GM23338 (cell line): Measurements from ENCODE around the gene PNMA1. TPM values are rescaled to one million over a fixed set of nuclear protein-coding genes. Genes with fewer than 3 reads are reported as not detected.

Source experiments
- ATAC-seq: fragments of 200-7000 bp; cut with Tn5 transposase; 3 replicates; pipeline ENCODE4 v1.9.1; 2020
- DNase-seq: peaks from one replicate; pipeline ENCODE4 v3.0.0-alpha.2; 2015; ENCODE audit warnings: low spot score
- H2AFZ ChIP-seq: fragments of 200-600 bp; sonication (generic); 2 replicates; pipeline ENCODE4 v1.8.0; 2016; ENCODE audit warnings: antibody characterized with exemption, mild to moderate bottlenecking, moderate library complexity
- H3F3A ChIP-seq: fragments of 200-600 bp; sonication (generic); replicated peaks from 2 replicates; pipeline ENCODE4 v1.8.0; 2017; ENCODE audit warnings: antibody characterized with exemption, mixed run types, low read depth
- H3K27ac ChIP-seq: fragments of 200-600 bp; sonication (generic); 2 replicates; pipeline ENCODE4 v1.6.1; 2016; ENCODE audit warnings: low read depth
- H3K27me3 ChIP-seq: fragments of 200-600 bp; sonication (generic); 2 replicates; pipeline ENCODE4 v1.8.0; 2016; ENCODE audit warnings: mild to moderate bottlenecking, mixed run types, moderate library complexity; ENCODE audit not compliant: insufficient read depth
- H3K36me3 ChIP-seq: fragments of 200-600 bp; sonication (generic); 2 replicates; pipeline ENCODE4 v1.8.0; 2016; ENCODE audit warnings: mild to moderate bottlenecking; ENCODE audit not compliant: insufficient read depth
- H3K4me1 ChIP-seq: fragments of 200-600 bp; sonication (generic); 2 replicates; pipeline ENCODE4 v1.8.0; 2016; ENCODE audit warnings: mild to moderate bottlenecking, moderate library complexity; ENCODE audit not compliant: insufficient read depth
- H3K4me2 ChIP-seq: fragments of 200-600 bp; sonication (generic); 2 replicates; pipeline ENCODE4 v1.7.1; 2017; ENCODE audit warnings: mixed run types
- H3K4me3 ChIP-seq: fragments of 200-600 bp; sonication (generic); 2 replicates; pipeline ENCODE4 v1.6.1; 2016; ENCODE audit warnings: mixed run types
- H3K79me2 ChIP-seq: fragments of 200-600 bp; sonication (generic); replicated peaks from 2 replicates; pipeline ENCODE4 v1.8.0; 2017; ENCODE audit warnings: mild to moderate bottlenecking; ENCODE audit not compliant: insufficient read depth
- H3K9me2 ChIP-seq: fragments of 200-600 bp; sonication (generic); 2 replicates; pipeline ENCODE4 v1.8.0; 2017; ENCODE audit not compliant: insufficient read depth
- H4K20me1 ChIP-seq: fragments of 200-600 bp; sonication (generic); replicated peaks from 2 replicates; pipeline ENCODE4 v1.8.0; 2017; ENCODE audit warnings: mild to moderate bottlenecking; ENCODE audit not compliant: insufficient read depth
- H3K27ac Mint-ChIP-seq: 2 replicates; pipeline ENCODE4 v1.8.0; 2020; ENCODE audit warnings: inconsistent platforms, mild to moderate bottlenecking, moderate library complexity, mixed read lengths
- H3K27me3 Mint-ChIP-seq: 3 replicates; pipeline ENCODE4 v1.8.0; 2022; ENCODE audit warnings: low read depth, mild to moderate bottlenecking, moderate library complexity, mixed read lengths, inconsistent platforms; ENCODE audit not compliant: insufficient read depth, poor library complexity
- H3K36me3 Mint-ChIP-seq: 3 replicates; pipeline ENCODE4 v1.8.0; 2021; ENCODE audit warnings: low read depth, mild to moderate bottlenecking, inconsistent platforms, moderate library complexity, mixed read lengths
- H3K4me1 Mint-ChIP-seq: 3 replicates; pipeline ENCODE4 v1.8.0; 2020; ENCODE audit warnings: mild to moderate bottlenecking, inconsistent platforms, mixed read lengths
- H3K4me3 Mint-ChIP-seq: 3 replicates; pipeline ENCODE4 v1.8.0; 2021; ENCODE audit warnings: moderate library complexity, mild to moderate bottlenecking, inconsistent platforms, mixed read lengths
- H3K9me3 Mint-ChIP-seq: 3 replicates; pipeline ENCODE4 v1.8.0; 2020; ENCODE audit warnings: moderate library complexity, mild to moderate bottlenecking, inconsistent platforms, mixed read lengths
- CREB1 ChIP-seq: fragments of 250-450 bp; sonication (Bioruptor Pico); IDR thresholded peaks from 2 replicates; pipeline ENCODE4 v1.5.0; 2020; ENCODE audit warnings: low read depth, mild to moderate bottlenecking, moderate library complexity
- CTCF ChIP-seq, 2 experiments: fragments of 200-600 bp in 1 of 2; sonication (generic) in 1 of 2; conservative IDR thresholded peaks; 2 replicates each; pipeline versions ENCODE4 v1.5.1 to v1.6.1; 2016 to 2017; ENCODE audit warnings: antibody characterized with exemption in 2 of 2, low read depth in 2 of 2, mild to moderate bottlenecking in 2 of 2, moderate library complexity in 1 of 2
- ETS1 ChIP-seq: IDR thresholded peaks from 2 replicates; pipeline ENCODE4 v1.6.1; 2016; ENCODE audit warnings: antibody characterized with exemption
- EZH2 ChIP-seq: fragments of 200-600 bp; sonication (generic); IDR thresholded peaks from one replicate; pipeline ENCODE4 v1.8.0; 2017; ENCODE audit warnings: antibody characterized with exemption, mild to moderate bottlenecking, low read depth; ENCODE audit not compliant: unreplicated experiment
- EZH2phosphoT487 ChIP-seq: fragments of 200-600 bp; sonication (generic); IDR thresholded peaks from one replicate; pipeline ENCODE4 v1.8.1; 2018; ENCODE audit warnings: antibody characterized with exemption; ENCODE audit not compliant: unreplicated experiment
- JUNB ChIP-seq: IDR thresholded peaks from one replicate; pipeline ENCODE4 v1.6.1; 2016; ENCODE audit warnings: antibody characterized with exemption; ENCODE audit not compliant: unreplicated experiment
- NANOG ChIP-seq: IDR thresholded peaks from 2 replicates; pipeline ENCODE4 v1.6.1; 2016; ENCODE audit warnings: antibody characterized with exemption, borderline replicate concordance
- POLR2AphosphoS5 ChIP-seq: IDR thresholded peaks from 2 replicates; pipeline ENCODE4 v1.6.1; 2016; ENCODE audit warnings: antibody characterized with exemption, low read depth
- STAT1 ChIP-seq: IDR thresholded peaks from one replicate; pipeline ENCODE4 v1.6.1; 2016; ENCODE audit warnings: antibody characterized with exemption; ENCODE audit not compliant: unreplicated experiment
- ZNF114 ChIP-seq: fragments of 250-450 bp; sonication (Bioruptor Pico); IDR thresholded peaks from 2 replicates; pipeline ENCODE4 v1.5.0; 2020; ENCODE audit warnings: mild to moderate bottlenecking, moderate library complexity
- ZNF331 ChIP-seq: fragments of 250-450 bp; sonication (Bioruptor Pico); IDR thresholded peaks from 2 replicates; pipeline ENCODE4 v1.5.0; 2020; ENCODE audit warnings: low read depth, mild to moderate bottlenecking, moderate library complexity
- ZNF462 ChIP-seq: fragments of 250-450 bp; sonication (Bioruptor Pico); IDR thresholded peaks from 2 replicates; pipeline ENCODE4 v1.5.0; 2020; ENCODE audit warnings: mild to moderate bottlenecking, moderate library complexity
- polyA plus RNA-seq: library from polyadenylated mRNA; unstranded; fragments of >200 nt; fragmentation: Nextera tagmentation; extraction: Ambion mirVana; gene quantifications from 2 replicates; pipeline ENCODE4 v1.2.1, GENCODE V29; 2016
- total RNA-seq: library from RNA; depleted of rRNA; stranded (reverse); fragments of >200 nt; shearing (Covaris generic); gene quantifications from 2 replicates; pipeline ENCODE4 v1.2.3, GENCODE V29; 2014
- TF ChIP-seq, protein P1 (sequence below): IDR thresholded peaks from one replicate; pipeline ENCODE4 v1.6.1; 2018; ENCODE audit warnings: antibody characterized with exemption; ENCODE audit not compliant: unreplicated experiment

PNMA1 gene
- total and polyA plus RNA-seq, 2 experiments from 2014 or later, result 18.2 to 32.9 TPM

DNA sequence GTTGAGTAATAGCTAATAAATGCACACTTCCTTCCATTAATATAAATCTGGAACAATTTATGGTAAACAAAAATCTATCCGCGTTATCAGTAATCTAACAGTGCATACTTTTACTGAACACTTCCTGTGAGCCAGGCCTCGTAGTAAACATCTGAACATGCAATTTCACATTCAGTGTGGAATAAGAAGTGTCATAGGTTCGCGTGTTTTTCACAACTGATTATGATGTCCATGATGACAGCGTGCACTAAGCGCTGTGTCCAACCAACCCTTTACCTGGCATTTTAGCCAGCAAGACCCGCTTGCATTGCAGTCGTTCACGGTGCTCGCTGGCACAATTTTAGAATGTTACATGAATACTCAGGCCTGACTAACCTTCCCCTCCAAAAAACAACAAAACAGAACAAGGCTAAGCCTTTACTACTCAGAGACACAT lies 2.1 kb downstream of the PNMA1 start:
- Mint-ChIP-seq H3K27ac (no peak overlapping the region), H3K9me3 (no peaks in the 10 kb centered on the region; the same call in 2 of the 3 replicates), H3K4me3 (peak overlapping the region; percentile 93), H3K27me3 (peaks cover 14% of the 10 kb centered on the region), H3K36me3 (peaks cover 11% of the 10 kb centered on the region), H3K4me1 (peaks cover 20% of the 10 kb centered on the region; the same call in 2 of the 3 replicates)
- peaks cover 34% of the 10 kb centered on the region for H3K79me2 ChIP-seq
- DNase-seq (no peak), ATAC-seq (no peak)
- H3K4me1 ChIP-seq, result peaks cover 22% of the 10 kb centered on the region
- peak overlapping the region; percentile 100 for H3K4me2 ChIP-seq
- no peaks in the 10 kb centered on the region for H3K36me3 ChIP-seq
- no peak overlapping the region for H3K27ac ChIP-seq
- H3K9me2 ChIP-seq, result no peaks in the 10 kb centered on the region
- H3F3A ChIP-seq, result peaks cover 17% of the 10 kb centered on the region; the same call in 1 of the 2 replicates
- H3K4me3 ChIP-seq, result peak overlapping the region; percentile 97
- H4K20me1 ChIP-seq, result peaks cover 16% of the 10 kb centered on the region
- H2AFZ ChIP-seq, result no peak overlapping the region
- H3K27me3 ChIP-seq, result peaks cover 15% of the 10 kb centered on the region; the same call in 1 of the 2 replicates
- TF ChIP-seq ETS1, result no peak
- no peak for TF ChIP-seq ZNF462
- no peak for TF ChIP-seq CTCF (conservative IDR thresholded peaks at IDR 0.05; ENCODE audit: low read depth in 2 of 2)
- no peak for TF ChIP-seq CREB1
- no peak for TF ChIP-seq ZNF114 (CRISPR knock-in tag)
- TF ChIP-seq, protein P1, sequence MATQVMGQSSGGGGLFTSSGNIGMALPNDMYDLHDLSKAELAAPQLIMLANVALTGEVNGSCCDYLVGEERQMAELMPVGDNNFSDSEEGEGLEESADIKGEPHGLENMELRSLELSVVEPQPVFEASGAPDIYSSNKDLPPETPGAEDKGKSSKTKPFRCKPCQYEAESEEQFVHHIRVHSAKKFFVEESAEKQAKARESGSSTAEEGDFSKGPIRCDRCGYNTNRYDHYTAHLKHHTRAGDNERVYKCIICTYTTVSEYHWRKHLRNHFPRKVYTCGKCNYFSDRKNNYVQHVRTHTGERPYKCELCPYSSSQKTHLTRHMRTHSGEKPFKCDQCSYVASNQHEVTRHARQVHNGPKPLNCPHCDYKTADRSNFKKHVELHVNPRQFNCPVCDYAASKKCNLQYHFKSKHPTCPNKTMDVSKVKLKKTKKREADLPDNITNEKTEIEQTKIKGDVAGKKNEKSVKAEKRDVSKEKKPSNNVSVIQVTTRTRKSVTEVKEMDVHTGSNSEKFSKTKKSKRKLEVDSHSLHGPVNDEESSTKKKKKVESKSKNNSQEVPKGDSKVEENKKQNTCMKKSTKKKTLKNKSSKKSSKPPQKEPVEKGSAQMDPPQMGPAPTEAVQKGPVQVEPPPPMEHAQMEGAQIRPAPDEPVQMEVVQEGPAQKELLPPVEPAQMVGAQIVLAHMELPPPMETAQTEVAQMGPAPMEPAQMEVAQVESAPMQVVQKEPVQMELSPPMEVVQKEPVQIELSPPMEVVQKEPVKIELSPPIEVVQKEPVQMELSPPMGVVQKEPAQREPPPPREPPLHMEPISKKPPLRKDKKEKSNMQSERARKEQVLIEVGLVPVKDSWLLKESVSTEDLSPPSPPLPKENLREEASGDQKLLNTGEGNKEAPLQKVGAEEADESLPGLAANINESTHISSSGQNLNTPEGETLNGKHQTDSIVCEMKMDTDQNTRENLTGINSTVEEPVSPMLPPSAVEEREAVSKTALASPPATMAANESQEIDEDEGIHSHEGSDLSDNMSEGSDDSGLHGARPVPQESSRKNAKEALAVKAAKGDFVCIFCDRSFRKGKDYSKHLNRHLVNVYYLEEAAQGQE, result no peak
- no peak for TF ChIP-seq NANOG
- TF ChIP-seq JUNB, result no peak
- no peak for TF ChIP-seq POLR2AphosphoS5
- no peak for TF ChIP-seq EZH2
- TF ChIP-seq ZNF331 (CRISPR knock-in tag), result no peak
- TF ChIP-seq STAT1, result no peak
- no peak for TF ChIP-seq EZH2phosphoT487
